ENCODE data around the gene GMCL2. TPM values are rescaled to one million over a fixed set of nuclear protein-coding genes. Genes with fewer than 3 reads are reported as not detected.

The GMCL2 gene
- total and polyA plus RNA-seq, 9 of the 15 experiments (the other 6 are each of a cell fraction or from before 2014, with no cell fraction given), result 0.04 TPM; not detected in 8

GRCh38 chr5:178204182-178204934 is 17.2 kb upstream of the GMCL2 start, which contains the start of gene HNRNPAB (continued):
- TF ChIP-seq NFATC3 (IDR thresholded peaks at IDR 0.05) (no peak), CHD2 (IDR thresholded peaks at IDR 0.05; ENCODE audit: low read depth, low read length) (peak; percentile 86), ARID3A (IDR thresholded peaks at IDR 0.05; ENCODE audit: borderline replicate concordance, low read depth, low read length) (no peak), TFAP4 (CRISPR knock-in tag; IDR thresholded peaks at IDR 0.05; ENCODE audit: borderline replicate concordance) (no peak; the same call in none of the 2 replicates), ZFP1 (CRISPR knock-in tag; IDR thresholded peaks at IDR 0.05) (no peak), CREB5 (CRISPR knock-in tag; IDR thresholded peaks at IDR 0.05) (no peak), OTX1 (CRISPR knock-in tag; IDR thresholded peaks at IDR 0.05) (peak; percentile 84; the same call in 1 of the 2 replicates), ZNF277 (CRISPR knock-in tag; IDR thresholded peaks at IDR 0.05; ENCODE audit: borderline replicate concordance) (no peak), ZFX (CRISPR knock-in tag; IDR thresholded peaks at IDR 0.05) (peak; percentile 81), SMARCB1 (IDR thresholded peaks at IDR 0.05; ENCODE audit: insufficient read length, low read depth) (no peak), C11orf30 (IDR thresholded peaks at IDR 0.05; ENCODE audit: low read depth) (peak; percentile 68), SFPQ (IDR thresholded peaks at IDR 0.05; ENCODE audit: low read depth, low read length) (no peak), CAMTA2 (CRISPR knock-in tag; conservative IDR thresholded peaks at IDR 0.05) (no peak)

Measured in K562 (cell line).